ENCODE data around the gene GART.

GRCh38 chr21:33554236-33554981 lies 12.5 kb upstream of the GART start:
- TF ChIP-seq CTCF (IDR thresholded peaks at IDR 0.05), result no peak
- TF ChIP-seq TCF7L2 (IDR thresholded peaks at IDR 0.05; ENCODE audit: low read depth, low read length), result no peak
- TF ChIP-seq POLR2AphosphoS5 (IDR thresholded peaks at IDR 0.05; ENCODE audit: low read depth, low read length), result no peak

Measured in Panc1 (cell line).